Upper lobe of left lung (tissue), 4 donors: ENCODE results near the gene FBXW8.

Experiments
- CTCF ChIP-seq, 6 experiments: fragments of 450-650 bp in 4 of 6; fragments of 200-600 bp in 2 of 6; sonication (generic) in 2 of 6; IDR thresholded peaks; one replicate each; pipeline ENCODE4 v1.5.1; 2016 to 2019; ENCODE audit warnings: antibody characterized with exemption in 6 of 6
- EP300 ChIP-seq, 4 donors: sonication (generic); formaldehyde crosslinking; IDR thresholded peaks; one replicate each; pipeline ENCODE4 v1.5.1; 2017; ENCODE audit warnings: antibody characterized with exemption in 4 of 4, control low read depth in 2 of 4
- POLR2A ChIP-seq, 4 donors: fragments of 450-650 bp; IDR thresholded peaks; one replicate each; pipeline ENCODE4 v1.5.1; 2016 to 2017; ENCODE audit warnings: antibody characterized with exemption in 4 of 4, mild to moderate bottlenecking in 2 of 4
- POLR2AphosphoS5 ChIP-seq, 2 donors: sonication (generic); formaldehyde crosslinking; IDR thresholded peaks; one replicate each; pipeline ENCODE4 v1.5.1; 2017; ENCODE audit warnings: antibody characterized with exemption in 2 of 2

GRCh38 chr12:117046011-117046369 lies 135.2 kb downstream of the FBXW8 start:
- TF ChIP-seq EP300 (IDR thresholded peaks at IDR 0.05), result no peak
- TF ChIP-seq CTCF (IDR thresholded peaks at IDR 0.05), result no peak
- no peak for TF ChIP-seq POLR2A (IDR thresholded peaks at IDR 0.05)
- no peak for TF ChIP-seq POLR2AphosphoS5 (IDR thresholded peaks at IDR 0.05)
